GM23248 (cell line): ENCODE data around the gene MBNL1.

Experiments used
- EZH2 ChIP-seq: fragments of 200-600 bp; sonication (generic); IDR thresholded peaks from 2 replicates; pipeline ENCODE4 v1.6.1; 2018; ENCODE audit warnings: antibody characterized with exemption, mild to moderate bottlenecking; ENCODE audit not compliant: insufficient read depth, poor library complexity, severe bottlenecking
- EZH2phosphoT487 ChIP-seq: fragments of 200-600 bp; sonication (generic); IDR thresholded peaks from 2 replicates; pipeline ENCODE4 v1.6.1; 2018; ENCODE audit warnings: antibody characterized with exemption, moderate library complexity, mild to moderate bottlenecking, low read depth; ENCODE audit not compliant: insufficient read depth

DNA sequence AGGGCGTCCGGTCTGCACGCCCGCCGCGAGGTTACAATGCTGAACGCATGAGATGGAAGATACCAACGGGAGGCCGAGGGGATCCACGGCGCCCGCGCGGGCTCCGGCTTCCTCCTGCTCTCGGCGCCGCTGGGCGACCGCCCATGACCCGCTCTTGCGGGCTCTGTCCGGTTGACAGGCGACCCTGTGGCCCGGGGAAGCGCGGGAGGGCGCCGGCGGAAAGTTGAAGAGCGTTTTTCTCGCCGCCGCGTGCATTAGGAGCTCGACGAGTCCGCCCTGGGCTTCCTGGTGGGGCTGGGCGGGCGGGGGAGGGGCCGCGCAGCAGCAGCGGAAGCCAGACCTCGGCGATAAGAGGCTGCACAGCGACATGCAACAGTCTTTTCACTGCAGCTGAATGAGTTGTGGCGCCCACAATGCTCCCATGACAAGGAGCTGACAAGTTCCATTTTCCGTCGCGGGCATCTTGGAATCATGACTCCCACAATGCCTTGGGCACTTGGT, at the start of gene MBNL1:
- no peak for TF ChIP-seq EZH2
- no peak for TF ChIP-seq EZH2phosphoT487
